ENCODE data around the gene ZFHX3.

DNA sequence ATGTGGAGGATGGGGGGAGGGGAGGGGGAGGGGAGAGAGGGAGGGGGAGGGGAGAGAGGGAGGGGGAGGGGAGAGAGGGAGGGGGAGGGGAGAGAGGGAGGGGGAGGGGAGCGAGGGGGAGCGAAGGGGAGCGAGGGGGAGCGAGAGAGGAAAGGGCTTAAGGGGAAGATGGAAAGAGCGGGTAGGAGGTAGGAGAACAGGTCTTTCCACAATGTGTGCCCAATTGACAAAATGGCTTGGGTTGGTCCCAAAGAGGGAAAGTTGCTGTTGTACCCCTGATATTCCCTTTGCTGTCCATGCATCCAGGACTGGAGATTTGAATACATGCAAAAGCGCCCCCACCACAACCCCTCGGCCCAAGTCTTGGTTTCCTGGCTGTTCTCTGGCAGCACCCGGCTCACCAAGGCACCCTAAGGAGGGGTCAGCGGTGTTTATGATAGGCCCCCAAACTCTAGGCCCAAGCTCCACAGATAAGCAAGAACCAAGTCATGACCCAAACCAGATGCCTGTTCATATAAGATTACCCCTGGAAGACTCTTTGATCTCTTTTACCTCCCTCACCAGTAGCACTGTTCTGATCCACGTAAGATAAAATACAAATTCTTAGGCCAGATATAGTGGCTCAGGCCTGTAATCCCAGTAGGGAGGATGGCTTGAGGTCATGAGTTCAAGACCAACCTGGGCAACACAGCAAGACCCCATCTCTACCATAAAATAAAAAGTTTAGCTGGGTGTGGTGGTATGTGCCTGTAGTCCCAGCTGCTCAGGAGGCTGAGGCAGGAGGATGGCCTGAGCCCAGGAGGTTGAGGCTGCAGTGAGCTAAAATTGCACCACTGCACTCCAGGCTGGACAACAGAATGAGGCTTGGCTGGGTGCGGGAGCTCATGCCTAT lies 119.6 kb downstream of the ZFHX3 start:
- TF ChIP-seq GTF2E2 (tag; IDR thresholded peaks at IDR 0.05): no peak
- no peak for TF ChIP-seq GATA2 (CRISPR knock-in tag; IDR thresholded peaks at IDR 0.05)
- no peak for TF ChIP-seq POLR2AphosphoS2 (IDR thresholded peaks at IDR 0.05; ENCODE audit: low read length)
- TF ChIP-seq, protein P1, sequence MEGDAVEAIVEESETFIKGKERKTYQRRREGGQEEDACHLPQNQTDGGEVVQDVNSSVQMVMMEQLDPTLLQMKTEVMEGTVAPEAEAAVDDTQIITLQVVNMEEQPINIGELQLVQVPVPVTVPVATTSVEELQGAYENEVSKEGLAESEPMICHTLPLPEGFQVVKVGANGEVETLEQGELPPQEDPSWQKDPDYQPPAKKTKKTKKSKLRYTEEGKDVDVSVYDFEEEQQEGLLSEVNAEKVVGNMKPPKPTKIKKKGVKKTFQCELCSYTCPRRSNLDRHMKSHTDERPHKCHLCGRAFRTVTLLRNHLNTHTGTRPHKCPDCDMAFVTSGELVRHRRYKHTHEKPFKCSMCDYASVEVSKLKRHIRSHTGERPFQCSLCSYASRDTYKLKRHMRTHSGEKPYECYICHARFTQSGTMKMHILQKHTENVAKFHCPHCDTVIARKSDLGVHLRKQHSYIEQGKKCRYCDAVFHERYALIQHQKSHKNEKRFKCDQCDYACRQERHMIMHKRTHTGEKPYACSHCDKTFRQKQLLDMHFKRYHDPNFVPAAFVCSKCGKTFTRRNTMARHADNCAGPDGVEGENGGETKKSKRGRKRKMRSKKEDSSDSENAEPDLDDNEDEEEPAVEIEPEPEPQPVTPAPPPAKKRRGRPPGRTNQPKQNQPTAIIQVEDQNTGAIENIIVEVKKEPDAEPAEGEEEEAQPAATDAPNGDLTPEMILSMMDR (IDR thresholded peaks at IDR 0.05 in 2 of 3, conservative IDR thresholded peaks at IDR 0.05 in 1 of 3; ENCODE audit: insufficient read depth in 2 of 3, low read depth in 1 of 3, low read length in 3 of 3): no peak
- no peak for TF ChIP-seq ZNF707 (CRISPR knock-in tag; conservative IDR thresholded peaks at IDR 0.05)
- TF ChIP-seq, protein P2, sequence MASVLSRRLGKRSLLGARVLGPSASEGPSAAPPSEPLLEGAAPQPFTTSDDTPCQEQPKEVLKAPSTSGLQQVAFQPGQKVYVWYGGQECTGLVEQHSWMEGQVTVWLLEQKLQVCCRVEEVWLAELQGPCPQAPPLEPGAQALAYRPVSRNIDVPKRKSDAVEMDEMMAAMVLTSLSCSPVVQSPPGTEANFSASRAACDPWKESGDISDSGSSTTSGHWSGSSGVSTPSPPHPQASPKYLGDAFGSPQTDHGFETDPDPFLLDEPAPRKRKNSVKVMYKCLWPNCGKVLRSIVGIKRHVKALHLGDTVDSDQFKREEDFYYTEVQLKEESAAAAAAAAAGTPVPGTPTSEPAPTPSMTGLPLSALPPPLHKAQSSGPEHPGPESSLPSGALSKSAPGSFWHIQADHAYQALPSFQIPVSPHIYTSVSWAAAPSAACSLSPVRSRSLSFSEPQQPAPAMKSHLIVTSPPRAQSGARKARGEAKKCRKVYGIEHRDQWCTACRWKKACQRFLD (CRISPR knock-in tag; IDR thresholded peaks at IDR 0.05): no peak

All from K562 (cell line).